Right ventricle myocardium inferior (tissue), 1 donor: ENCODE data around the gene ANKRD24. TPM values are rescaled to one million over a fixed set of nuclear protein-coding genes. Genes with fewer than 3 reads are reported as not detected.
"Not testable (repeated sequence)": the region's sequence is repeated elsewhere in the genome, so short reads cannot be mapped to it uniquely, and the experiment has no call there.

Source experiments
- ATAC-seq: fragments of 200-7000 bp; cut with Tn5 transposase; one replicate; pipeline ENCODE4 v1.9.1; 2020; ENCODE audit warnings: mild to moderate bottlenecking, moderate library complexity
- DNase-seq: peaks from one replicate; pipeline ENCODE4 v3.0.0; 2021; ENCODE audit errors: missing footprints
- intact Hi-C: fragments of 100-400 bp; cut with DNase I; formaldehyde crosslinking; loops from one replicate; pipeline ENCODE4 v1.11.0; 2022
- total RNA-seq: library from RNA; stranded (reverse); fragmentation: NEBNext Ultra II Directional; extraction: Animal tissue kit (Norgen Biotek cat#: 25700); gene quantifications from one replicate; pipeline ENCODE4 v1.2.1, GENCODE V29; 2021
- donor health status: DM: no; HTN: yes; CAD: no; lungs with severe emphysema.

ANKRD24 gene
- total RNA-seq, 1 donor from 2014 or later, result 0.19 TPM

- ATAC-seq, result peak; percentile 98
- intact Hi-C loops, result loop anchor here (1.0 kb wide), 1 partner anchor 153 kb away; the partner anchor contains the start of gene SH3GL1
- peak; percentile 99 for DNase-seq
These were observed 64.5 kb downstream of the ANKRD24 start, which contains the start of gene YJU2 for GRCh38 chr19:4246767-4247593. Gene YJU2 (plus strand): TSS chr19:4247080. CDS start chr19:4247147, 67 bp downstream.

- intact Hi-C loops, result no loop called here
- ATAC-seq, result no peak
- DNase-seq, result no peak
These were observed 74.1 kb downstream of the ANKRD24 start for GRCh38 chr19:4256563-4256962.

GRCh38 chr19:4257025-4257424 lies 74.5 kb downstream of the ANKRD24 start:
- ATAC-seq (no peak), DNase-seq (no peak)
- intact Hi-C loops, result no loop called here

- no peak for ATAC-seq
- intact Hi-C loops, result no loop called here
- no peak for DNase-seq
These were observed 75.7 kb downstream of the ANKRD24 start for GRCh38 chr19:4258181-4258580.

- intact Hi-C loops, result no loop called here
- no peak for ATAC-seq
- peak; percentile 47 for DNase-seq
These were observed 78.2 kb downstream of the ANKRD24 start for GRCh38 chr19:4260613-4261191.

GRCh38 chr19:4264812-4265211 lies 82.3 kb downstream of the ANKRD24 start:
- ATAC-seq, result no peak
- DNase-seq, result no peak
- intact Hi-C loops, result loop anchor here (5.0 kb wide), 1 partner anchor 87 kb away; no protein-coding TSS in a partner anchor

- no peak for ATAC-seq
- intact Hi-C loops, result loop anchor here (5.0 kb wide), 1 partner anchor 86 kb away; no protein-coding TSS in a partner anchor
These were observed 83.9 kb downstream of the ANKRD24 start for GRCh38 chr19:4266253-4267000.

GRCh38 chr19:4267101-4267900 lies 84.8 kb downstream of the ANKRD24 start:
- peak; percentile 79 for DNase-seq
- intact Hi-C loops, result loop anchor here (5.0 kb wide), 1 partner anchor 85 kb away; no protein-coding TSS in a partner anchor
- peak; percentile 63 for ATAC-seq

More at GRCh38 chr19:4266253-4267000, 83.9 kb downstream of the ANKRD24 start:
- no peak for DNase-seq

- ATAC-seq, result no peak
- no peak for DNase-seq
- intact Hi-C loops, result loop anchor here (5.0 kb wide), 1 partner anchor 84 kb away; no protein-coding TSS in a partner anchor
These were observed 85.7 kb downstream of the ANKRD24 start for GRCh38 chr19:4267901-4268815.

GRCh38 chr19:4268816-4269430 lies 86.4 kb downstream of the ANKRD24 start:
- intact Hi-C loops, result loop anchor here (5.0 kb wide), 1 partner anchor 83 kb away; no protein-coding TSS in a partner anchor

GRCh38 chr19:4272894-4273293 lies 90.4 kb downstream of the ANKRD24 start:
- DNase-seq, result no peak
- no peak for ATAC-seq
- intact Hi-C loops, result loop anchor here (10.0 kb wide), 1 partner anchor 262 kb away; the partner anchor contains the start of gene PLIN5

More at GRCh38 chr19:4268816-4269430, 86.4 kb downstream of the ANKRD24 start:
- no peak for DNase-seq
- ATAC-seq, result no peak

- ATAC-seq, DNase-seq: not testable (repeated sequence)
- intact Hi-C loops, result loop anchor here (10.0 kb wide), 1 partner anchor 260 kb away; the partner anchor contains the start of gene PLIN5
These were observed 91.8 kb downstream of the ANKRD24 start for GRCh38 chr19:4274321-4274686.

Other genes starting within 250 kb of the ANKRD24 start
- 627 TPM for gene NMRK2, start 249.6 kb upstream of the ANKRD24 start, total RNA-seq
- 67.5 TPM for gene DAPK3, start 211.6 kb upstream of the ANKRD24 start, total RNA-seq
- 2,154 TPM for gene EEF2, start 197.2 kb upstream of the ANKRD24 start, total RNA-seq
- gene PIAS4, start 175.0 kb upstream of the ANKRD24 start, total RNA-seq, result 16.1 TPM
- gene ZBTB7A, start 115.8 kb upstream of the ANKRD24 start, total RNA-seq, result 30.8 TPM
- gene MAP2K2, start 58.6 kb upstream of the ANKRD24 start, total RNA-seq, result 138 TPM
- gene CREB3L3, start 29.1 kb upstream of the ANKRD24 start, total RNA-seq, result not detected
- 10.4 TPM for gene SIRT6, start 126 bp upstream of the ANKRD24 start, total RNA-seq
- 0.73 TPM for gene EBI3, start 46.8 kb downstream of the ANKRD24 start, total RNA-seq
- gene YJU2, start 64.4 kb downstream of the ANKRD24 start, total RNA-seq, result 9.2 TPM
- not detected for gene SHD, start 96.6 kb downstream of the ANKRD24 start, total RNA-seq
- not detected for gene TMIGD2, start 119.7 kb downstream of the ANKRD24 start, total RNA-seq
- gene FSD1, start 121.9 kb downstream of the ANKRD24 start, total RNA-seq, result not detected
- gene STAP2, start 156.1 kb downstream of the ANKRD24 start, total RNA-seq, result 4.3 TPM
- gene MPND, start 160.9 kb downstream of the ANKRD24 start, total RNA-seq, result 21.0 TPM
- gene SH3GL1, start 217.9 kb downstream of the ANKRD24 start, total RNA-seq, result 22.0 TPM
- 5.9 TPM for gene CHAF1A, start 220.0 kb downstream of the ANKRD24 start, total RNA-seq